Breast epithelium (tissue), 4 donors: ENCODE measurements around the gene PCP4. TPM values are rescaled to one million over a fixed set of nuclear protein-coding genes. Genes with fewer than 3 reads are reported as not detected.

Source experiments
- DNase-seq, 2 donors: peaks; one replicate each; pipeline ENCODE4 v3.0.0-alpha.2; 2019; ENCODE audit warnings: low spot score in 2 of 2
- H3K27ac ChIP-seq, 2 donors: fragments of 200-600 bp; sonication (generic) in 1 of 2; one replicate each; pipeline ENCODE4 v1.5.1; 2016 to 2019; ENCODE audit warnings: mild to moderate bottlenecking in 1 of 2
- H3K27me3 ChIP-seq, 2 donors: fragments of 200-600 bp; sonication (generic) in 1 of 2; one replicate each; pipeline versions ENCODE4 v1.5.1 to v1.6.0; 2017 to 2019; ENCODE audit warnings: control low read depth in 1 of 2, mild to moderate bottlenecking in 1 of 2
- H3K36me3 ChIP-seq: fragments of 200-600 bp; one replicate; pipeline ENCODE4 v1.5.1; 2019
- H3K4me1 ChIP-seq, 2 donors: fragments of 200-600 bp; sonication (generic); one replicate each; pipeline ENCODE4 v1.5.1; 2016 to 2019; ENCODE audit warnings: control low read depth in 1 of 2
- H3K4me3 ChIP-seq, 3 donors: fragments of 200-600 bp; sonication (generic); 1 replicate in 2 of 3; 2 replicates in 1 of 3; pipeline ENCODE4 v1.5.1; 2016 to 2019; ENCODE audit warnings: mild to moderate bottlenecking in 3 of 3, moderate library complexity in 2 of 3
- H3K9me3 ChIP-seq, 2 donors: fragments of 200-600 bp; sonication (generic) in 1 of 2; one replicate each; pipeline ENCODE4 v1.5.1; 2016 to 2019; ENCODE audit warnings: control low read depth in 1 of 2
- POLR2A ChIP-seq: fragments of 450-650 bp; IDR thresholded peaks from one replicate; pipeline ENCODE4 v1.6.1; 2016; ENCODE audit warnings: antibody characterized with exemption, mild to moderate bottlenecking, moderate library complexity
- POLR2AphosphoS5 ChIP-seq, 3 donors: sonication (generic); formaldehyde crosslinking; IDR thresholded peaks; one replicate each; pipeline ENCODE4 v1.6.1; 2017; ENCODE audit warnings: antibody characterized with exemption in 3 of 3
- intact Hi-C: fragments of 100-400 bp; cut with DNase I; formaldehyde crosslinking; loops from one replicate; pipeline ENCODE4 v1.15.1; 2023; ENCODE audit warnings: low total_unique reads
- total RNA-seq, 3 donors: library from RNA; depleted of rRNA; stranded (reverse); fragments of >200 nt; gene quantifications; one replicate each; pipeline ENCODE4 v1.1.0, GENCODE V29; 2016
- TF ChIP-seq, protein P1 (sequence below), 3 donors: fragments of 450-650 bp; IDR thresholded peaks; one replicate each; pipeline ENCODE4 v1.5.1; 2016 to 2017; ENCODE audit warnings: antibody characterized with exemption in 3 of 3, mild to moderate bottlenecking in 3 of 3, moderate library complexity in 3 of 3

PCP4 gene
- total RNA-seq, 3 donors from 2014 or later, result 2.3 TPM; not detected in 1

GRCh38 chr21:39852726-39853500 is 14.3 kb upstream of the PCP4 start:
- intact Hi-C loops, result no loop called here

DNA sequence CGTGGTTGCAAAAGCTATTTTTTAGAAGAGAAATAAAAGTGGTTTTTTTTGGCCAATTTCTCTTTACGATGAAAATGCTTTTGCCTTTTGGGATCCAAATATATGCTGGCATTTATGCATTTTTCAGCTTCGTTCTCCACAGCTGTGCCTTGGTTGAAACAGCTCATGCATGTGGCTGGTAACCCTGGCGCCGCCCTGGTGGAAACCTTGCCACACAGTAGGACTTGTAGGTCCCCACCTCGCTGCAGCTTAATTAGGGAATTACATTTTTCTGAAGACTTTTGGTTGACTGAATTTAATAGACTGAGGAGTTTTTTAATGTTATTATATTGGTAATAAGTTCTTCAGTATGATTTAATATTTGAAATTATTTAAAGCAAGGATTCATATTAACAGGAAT is 12.7 kb upstream of the PCP4 start:
- TF ChIP-seq POLR2AphosphoS5 (IDR thresholded peaks at IDR 0.05), result no peak
- TF ChIP-seq, protein P1, sequence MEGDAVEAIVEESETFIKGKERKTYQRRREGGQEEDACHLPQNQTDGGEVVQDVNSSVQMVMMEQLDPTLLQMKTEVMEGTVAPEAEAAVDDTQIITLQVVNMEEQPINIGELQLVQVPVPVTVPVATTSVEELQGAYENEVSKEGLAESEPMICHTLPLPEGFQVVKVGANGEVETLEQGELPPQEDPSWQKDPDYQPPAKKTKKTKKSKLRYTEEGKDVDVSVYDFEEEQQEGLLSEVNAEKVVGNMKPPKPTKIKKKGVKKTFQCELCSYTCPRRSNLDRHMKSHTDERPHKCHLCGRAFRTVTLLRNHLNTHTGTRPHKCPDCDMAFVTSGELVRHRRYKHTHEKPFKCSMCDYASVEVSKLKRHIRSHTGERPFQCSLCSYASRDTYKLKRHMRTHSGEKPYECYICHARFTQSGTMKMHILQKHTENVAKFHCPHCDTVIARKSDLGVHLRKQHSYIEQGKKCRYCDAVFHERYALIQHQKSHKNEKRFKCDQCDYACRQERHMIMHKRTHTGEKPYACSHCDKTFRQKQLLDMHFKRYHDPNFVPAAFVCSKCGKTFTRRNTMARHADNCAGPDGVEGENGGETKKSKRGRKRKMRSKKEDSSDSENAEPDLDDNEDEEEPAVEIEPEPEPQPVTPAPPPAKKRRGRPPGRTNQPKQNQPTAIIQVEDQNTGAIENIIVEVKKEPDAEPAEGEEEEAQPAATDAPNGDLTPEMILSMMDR (IDR thresholded peaks at IDR 0.05), result no peak
- no peak for TF ChIP-seq POLR2A
- intact Hi-C loops, result no loop called here
- no peaks in the 10 kb centered on the region for H3K36me3 ChIP-seq
- H3K4me1 ChIP-seq, result no peaks in the 10 kb centered on the region
- no peak for DNase-seq
- no peak overlapping the region for H3K27ac ChIP-seq
- H3K27me3 ChIP-seq, result no peaks in the 10 kb centered on the region
- H3K9me3 ChIP-seq, result no peaks in the 10 kb centered on the region
- no peak overlapping the region for H3K4me3 ChIP-seq

More at GRCh38 chr21:39852726-39853500, 14.3 kb upstream of the PCP4 start:
- TF ChIP-seq POLR2AphosphoS5 (IDR thresholded peaks at IDR 0.05), result no peak
- TF ChIP-seq, protein P1 (IDR thresholded peaks at IDR 0.05), result no peak
- no peak for TF ChIP-seq POLR2A
- H3K36me3 ChIP-seq, result no peaks in the 10 kb centered on the region
- no peak overlapping the region for H3K27ac ChIP-seq
- H3K4me3 ChIP-seq, result no peak overlapping the region
- no peaks in the 10 kb centered on the region for H3K27me3 ChIP-seq
- DNase-seq, result no peak
- no peaks in the 10 kb centered on the region for H3K9me3 ChIP-seq
- H3K4me1 ChIP-seq, result no peaks in the 10 kb centered on the region

- Histone ChIP-seq H3K27me3 (no peaks in the 10 kb centered on the region), H3K4me3 (no peak overlapping the region), H3K36me3 (no peaks in the 10 kb centered on the region), H3K27ac (no peak overlapping the region), H3K4me1 (no peaks in the 10 kb centered on the region), H3K9me3 (no peaks in the 10 kb centered on the region)
- DNase-seq, result no peak
- intact Hi-C loops, result no loop called here
- no peak for TF ChIP-seq POLR2A
- TF ChIP-seq POLR2AphosphoS5 (IDR thresholded peaks at IDR 0.05), result no peak
- TF ChIP-seq, protein P1 (IDR thresholded peaks at IDR 0.05), result no peak
Measured at GRCh38 chr21:39855595-39855994, 11.6 kb upstream of the PCP4 start.

- no peak for DNase-seq
- Histone ChIP-seq H3K36me3 (no peaks in the 10 kb centered on the region), H3K9me3 (no peaks in the 10 kb centered on the region), H3K27me3 (no peaks in the 10 kb centered on the region), H3K27ac (no peak overlapping the region), H3K4me3 (no peak overlapping the region), H3K4me1 (no peaks in the 10 kb centered on the region)
- TF ChIP-seq POLR2AphosphoS5 (IDR thresholded peaks at IDR 0.05), result no peak
- TF ChIP-seq, protein P1 (IDR thresholded peaks at IDR 0.05), result no peak
- intact Hi-C loops, result no loop called here
Measured at GRCh38 chr21:39860600-39860999, 6.6 kb upstream of the PCP4 start.

- Histone ChIP-seq H3K27ac (no peak overlapping the region), H3K36me3 (no peaks in the 10 kb centered on the region), H3K9me3 (no peaks in the 10 kb centered on the region), H3K4me3 (no peak overlapping the region), H3K27me3 (peaks cover 0 to 7% of the 10 kb centered on the region in 2 donors), H3K4me1 (no peaks in the 10 kb centered on the region)
- TF ChIP-seq POLR2AphosphoS5 (IDR thresholded peaks at IDR 0.05) (no peak), POLR2A (no peak)
- TF ChIP-seq, protein P1 (IDR thresholded peaks at IDR 0.05), result no peak
- intact Hi-C loops, result no loop called here
- DNase-seq, result no peak
Measured at GRCh38 chr21:39863111-39863510, 4.1 kb upstream of the PCP4 start.
